Osteoblast (primary cell): ENCODE data around the gene ZC3H18. TPM values are rescaled to one million over a fixed set of nuclear protein-coding genes. Genes with fewer than 3 reads are reported as not detected.

Experiments used
- DNase-seq: peaks from one replicate; pipeline ENCODE4 v3.0.0; 2011; ENCODE audit warnings: low spot score, mixed read lengths; ENCODE audit not compliant: insufficient read length; ENCODE audit errors: missing footprints
- H2AFZ ChIP-seq: 2 replicates; pipeline ENCODE4 v1.6.0; 2011; ENCODE audit warnings: mild to moderate bottlenecking, low read length
- H3K27ac ChIP-seq: 2 replicates; pipeline ENCODE4 v1.5.1; 2011; ENCODE audit warnings: mild to moderate bottlenecking, low read depth, low read length, moderate library complexity
- H3K27me3 ChIP-seq: 2 replicates; pipeline ENCODE4 v1.6.0; 2012; ENCODE audit warnings: mild to moderate bottlenecking, control low read depth, inconsistent platforms, low read length, moderate library complexity; ENCODE audit not compliant: insufficient read depth
- H3K36me3 ChIP-seq: 2 replicates; pipeline ENCODE4 v1.5.1; 2011; ENCODE audit warnings: mild to moderate bottlenecking, low read length, control low read depth, moderate library complexity; ENCODE audit not compliant: insufficient read depth
- H3K4me1 ChIP-seq: 2 replicates; pipeline ENCODE4 v1.5.1; 2011; ENCODE audit warnings: mild to moderate bottlenecking, low read length, control low read depth, moderate library complexity; ENCODE audit not compliant: insufficient read depth
- H3K4me2 ChIP-seq: 2 replicates; pipeline ENCODE4 v1.6.0; 2011; ENCODE audit warnings: mild to moderate bottlenecking, low read length; ENCODE audit not compliant: insufficient read depth
- H3K4me3 ChIP-seq: fragments of 200-600 bp; sonication (generic); 3 replicates; pipeline ENCODE4 v1.5.1; 2012; ENCODE audit warnings: mild to moderate bottlenecking, low read length, inconsistent platforms; ENCODE audit not compliant: insufficient read depth
- H3K79me2 ChIP-seq: 2 replicates; pipeline ENCODE4 v1.6.0; 2012; ENCODE audit warnings: mild to moderate bottlenecking, low read length, control low read depth, inconsistent platforms; ENCODE audit not compliant: insufficient read depth
- H3K9me3 ChIP-seq: 2 replicates; pipeline ENCODE4 v1.5.1; 2011; ENCODE audit warnings: low read depth, low read length, control low read depth
- H4K20me1 ChIP-seq: 2 replicates; pipeline ENCODE4 v1.6.0; 2012; ENCODE audit warnings: mild to moderate bottlenecking, low read length, control low read depth; ENCODE audit not compliant: insufficient read depth
- total RNA-seq: library from RNA; depleted of rRNA; stranded (reverse); fragments of >200 nt; gene quantifications from 2 replicates; pipeline ENCODE4 v1.2.3, GENCODE V29; 2012
- TF ChIP-seq, protein P1 (sequence below): IDR thresholded peaks from 2 replicates; pipeline ENCODE4 v1.5.1; 2011; ENCODE audit warnings: mild to moderate bottlenecking, low read depth, low read length, moderate library complexity; ENCODE audit errors: extremely low read depth

Gene ZC3H18
- total RNA-seq, 1 donor: 10.9 TPM

DNA sequence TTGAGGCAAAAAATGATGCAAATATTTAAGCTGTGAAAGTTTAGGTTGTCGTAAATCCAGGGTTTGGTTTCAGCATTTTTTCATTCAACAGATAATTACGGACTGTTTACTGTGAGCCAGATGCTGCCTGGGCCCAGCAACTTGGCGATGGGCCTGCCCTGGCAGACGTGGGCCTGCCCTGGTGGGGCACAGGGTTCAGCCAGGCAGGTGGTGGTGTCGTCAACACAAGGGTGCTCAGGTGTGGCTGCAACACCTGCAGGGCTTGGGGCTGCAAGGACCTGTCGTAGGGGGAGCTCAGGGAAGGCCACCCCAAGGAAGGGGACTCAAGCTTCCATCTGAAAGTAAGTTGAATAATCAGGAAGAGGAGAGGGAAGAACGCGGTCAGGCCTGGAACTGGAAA is 15.1 kb downstream of the ZC3H18 start:
- no peaks in the 10 kb centered on the region for H3K4me1 ChIP-seq
- H3K4me2 ChIP-seq: no peak overlapping the region
- no peaks in the 10 kb centered on the region for H3K9me3 ChIP-seq
- H3K4me3 ChIP-seq: no peak overlapping the region
- H3K27ac ChIP-seq: no peak overlapping the region
- H3K36me3 ChIP-seq: peaks cover 45% of the 10 kb centered on the region
- peaks cover 59% of the 10 kb centered on the region for H3K79me2 ChIP-seq
- H4K20me1 ChIP-seq: peaks cover 17% of the 10 kb centered on the region
- H2AFZ ChIP-seq: no peak overlapping the region
- H3K27me3 ChIP-seq: no peaks in the 10 kb centered on the region
- TF ChIP-seq, protein P1, sequence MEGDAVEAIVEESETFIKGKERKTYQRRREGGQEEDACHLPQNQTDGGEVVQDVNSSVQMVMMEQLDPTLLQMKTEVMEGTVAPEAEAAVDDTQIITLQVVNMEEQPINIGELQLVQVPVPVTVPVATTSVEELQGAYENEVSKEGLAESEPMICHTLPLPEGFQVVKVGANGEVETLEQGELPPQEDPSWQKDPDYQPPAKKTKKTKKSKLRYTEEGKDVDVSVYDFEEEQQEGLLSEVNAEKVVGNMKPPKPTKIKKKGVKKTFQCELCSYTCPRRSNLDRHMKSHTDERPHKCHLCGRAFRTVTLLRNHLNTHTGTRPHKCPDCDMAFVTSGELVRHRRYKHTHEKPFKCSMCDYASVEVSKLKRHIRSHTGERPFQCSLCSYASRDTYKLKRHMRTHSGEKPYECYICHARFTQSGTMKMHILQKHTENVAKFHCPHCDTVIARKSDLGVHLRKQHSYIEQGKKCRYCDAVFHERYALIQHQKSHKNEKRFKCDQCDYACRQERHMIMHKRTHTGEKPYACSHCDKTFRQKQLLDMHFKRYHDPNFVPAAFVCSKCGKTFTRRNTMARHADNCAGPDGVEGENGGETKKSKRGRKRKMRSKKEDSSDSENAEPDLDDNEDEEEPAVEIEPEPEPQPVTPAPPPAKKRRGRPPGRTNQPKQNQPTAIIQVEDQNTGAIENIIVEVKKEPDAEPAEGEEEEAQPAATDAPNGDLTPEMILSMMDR: no peak
- no peak for DNase-seq

DNA sequence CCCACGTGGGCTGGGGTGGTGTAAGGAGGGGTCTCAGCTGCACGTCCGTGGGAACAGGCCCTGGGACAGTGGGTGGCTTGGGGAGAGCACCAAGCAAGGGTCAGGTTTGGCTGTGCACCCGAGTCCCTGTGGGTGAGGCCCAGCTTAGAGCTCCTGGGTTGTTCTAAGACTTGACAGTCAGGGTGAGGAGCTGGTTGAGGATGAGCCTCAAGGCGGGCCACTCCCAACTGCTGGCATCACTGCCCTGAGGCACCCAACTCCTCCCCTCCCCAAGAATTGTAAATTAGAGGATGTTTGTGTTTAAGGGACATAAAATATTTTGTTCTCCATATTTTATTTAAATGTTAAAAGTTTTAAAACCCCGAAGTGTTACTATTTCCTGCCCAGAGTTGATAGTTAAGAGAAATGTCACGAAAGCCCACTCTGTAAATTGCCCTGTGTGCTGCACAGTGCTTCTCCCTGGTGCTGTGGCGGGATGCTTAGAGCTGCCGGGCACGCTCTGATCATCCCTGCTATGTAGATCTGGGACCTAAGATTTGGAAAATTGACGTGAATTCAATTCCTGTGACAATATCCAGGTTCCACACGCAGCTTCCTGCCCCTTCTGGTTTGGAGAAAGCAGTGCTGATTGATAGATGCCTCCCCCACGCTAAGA is 15.9 kb downstream of the ZC3H18 start:
- DNase-seq: no peak
- Histone ChIP-seq H4K20me1 (peaks cover 17% of the 10 kb centered on the region), H3K4me2 (no peak overlapping the region), H3K4me1 (no peaks in the 10 kb centered on the region), H3K79me2 (peaks cover 52% of the 10 kb centered on the region), H2AFZ (no peak overlapping the region), H3K27ac (no peak overlapping the region), H3K4me3 (no peak overlapping the region), H3K9me3 (no peaks in the 10 kb centered on the region), H3K27me3 (no peaks in the 10 kb centered on the region), H3K36me3 (peaks cover 45% of the 10 kb centered on the region)
- TF ChIP-seq, protein P1: no peak

DNA sequence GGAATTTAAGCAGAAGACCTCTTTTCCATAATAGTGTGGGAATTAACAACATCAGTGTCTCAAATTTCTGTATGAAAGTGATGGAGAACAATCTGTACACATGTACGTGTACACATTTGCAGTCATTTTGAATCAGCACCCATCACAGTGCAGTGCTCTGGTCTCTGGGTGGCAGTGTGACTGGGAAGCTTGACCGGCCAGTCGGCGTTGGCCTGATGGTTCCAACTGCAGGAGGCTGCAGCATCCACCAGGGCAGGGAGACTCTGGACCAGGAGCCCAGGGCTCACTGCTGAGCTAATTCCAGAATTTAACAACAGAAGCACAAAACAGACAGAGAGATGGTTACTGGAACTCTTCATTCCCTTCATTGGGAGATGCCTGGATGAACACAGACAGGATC is 17.9 kb downstream of the ZC3H18 start:
- Histone ChIP-seq H3K36me3 (peaks cover 42% of the 10 kb centered on the region), H3K27me3 (no peaks in the 10 kb centered on the region), H3K9me3 (no peaks in the 10 kb centered on the region), H4K20me1 (peaks cover 17% of the 10 kb centered on the region), H3K4me2 (no peak overlapping the region), H3K79me2 (peaks cover 42% of the 10 kb centered on the region), H3K4me1 (no peaks in the 10 kb centered on the region), H3K27ac (no peak overlapping the region), H3K4me3 (no peak overlapping the region), H2AFZ (no peak overlapping the region)
- TF ChIP-seq, protein P1: no peak
- no peak for DNase-seq

DNA sequence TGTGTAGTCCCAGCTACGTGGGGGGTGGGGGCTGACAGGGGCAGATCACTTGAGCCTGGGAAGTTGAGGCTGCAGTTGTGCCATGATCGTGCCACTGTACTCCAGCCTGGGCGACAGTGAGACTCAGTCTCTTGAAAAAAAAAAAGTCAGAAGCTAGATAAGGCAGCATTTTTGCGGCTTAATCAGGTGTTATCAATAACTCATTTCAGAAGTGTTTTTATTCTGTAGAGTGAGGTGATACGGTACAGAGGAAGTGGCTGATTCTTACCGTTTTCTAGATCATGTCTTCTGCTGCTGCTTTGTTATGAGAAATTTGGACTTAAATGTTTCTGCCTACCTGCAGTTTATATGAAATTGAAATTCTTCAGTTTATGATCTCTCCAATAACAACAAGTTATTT is 18.6 kb downstream of the ZC3H18 start:
- Histone ChIP-seq H3K9me3 (no peaks in the 10 kb centered on the region), H3K4me1 (no peaks in the 10 kb centered on the region), H3K27me3 (no peaks in the 10 kb centered on the region), H3K36me3 (peaks cover 42% of the 10 kb centered on the region), H3K4me3 (no peak overlapping the region), H3K79me2 (peaks cover 40% of the 10 kb centered on the region), H3K27ac (no peak overlapping the region), H4K20me1 (peaks cover 11% of the 10 kb centered on the region), H3K4me2 (no peak overlapping the region), H2AFZ (no peak overlapping the region)
- TF ChIP-seq, protein P1: no peak
- no peak for DNase-seq
